HUES64 (cell line): ENCODE results near the gene ZNF594.
"Not testable (repeated sequence)": the region's sequence is repeated elsewhere in the genome, so short reads cannot be mapped to it uniquely, and the experiment has no call there.

Source experiments
- H3K27ac ChIP-seq: 2 replicates; pipeline ENCODE4 v1.7.0; 2013; ENCODE audit warnings: low read depth, low read length, inconsistent platforms
- H3K27me3 ChIP-seq: 2 replicates; pipeline ENCODE4 v1.6.1; 2013; ENCODE audit warnings: mild to moderate bottlenecking, low read length; ENCODE audit not compliant: insufficient read depth
- H3K36me3 ChIP-seq: 2 replicates; pipeline ENCODE4 v1.6.1; 2013; ENCODE audit warnings: mild to moderate bottlenecking, low read length; ENCODE audit not compliant: insufficient read depth
- H3K4me1 ChIP-seq: 2 replicates; pipeline ENCODE4 v1.6.1; 2013; ENCODE audit warnings: mild to moderate bottlenecking, low read length, moderate library complexity; ENCODE audit not compliant: insufficient read depth
- H3K4me3 ChIP-seq: 2 replicates; pipeline ENCODE4 v1.5.1; 2013; ENCODE audit warnings: mild to moderate bottlenecking, low read length, moderate library complexity
- H3K9ac ChIP-seq: 2 replicates; pipeline ENCODE4 v1.6.1; 2013; ENCODE audit warnings: mild to moderate bottlenecking, low read depth, low read length
- H3K9me3 ChIP-seq: 2 replicates; pipeline ENCODE4 v1.6.1; 2013; ENCODE audit warnings: low read depth, low read length; ENCODE audit not compliant: insufficient read depth
- WGBS: fragments of 150-250, 120-280 bp; methylation state at CpG from one replicate; pipeline ENCODE4 v1.1.7; 2013; ENCODE audit warnings: missing lambda C conversion rate; 5-methylcytosine and 5-hydroxymethylcytosine counted together

ZNF594 gene

DNA sequence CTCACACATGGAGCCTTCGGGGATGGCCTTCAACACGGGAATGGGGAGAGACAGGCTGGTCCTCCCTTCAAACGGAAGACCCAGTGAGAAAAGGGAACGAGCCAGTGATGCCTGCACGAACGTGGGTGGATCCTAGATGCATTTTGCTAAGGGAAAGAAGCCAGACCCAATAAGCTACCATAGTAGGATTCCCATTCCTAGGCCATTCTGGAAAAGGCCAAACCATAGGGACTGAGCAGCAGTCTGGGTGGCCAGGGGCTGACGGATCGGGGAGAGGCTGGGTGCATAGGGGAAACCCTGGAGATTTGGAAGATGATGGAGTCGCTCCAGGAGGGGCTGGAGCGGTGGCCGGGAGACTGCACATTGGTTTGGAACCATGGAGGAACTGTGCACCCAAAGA is 57.1 kb downstream of the ZNF594 start:
- not testable (repeated sequence) for H3K9me3 ChIP-seq, H3K27me3 ChIP-seq, H3K36me3 ChIP-seq, H3K4me1 ChIP-seq, H3K27ac ChIP-seq, H3K4me3 ChIP-seq, H3K9ac ChIP-seq
- 84% methylated on average over 11 of the region's 11 CpGs for WGBS

DNA sequence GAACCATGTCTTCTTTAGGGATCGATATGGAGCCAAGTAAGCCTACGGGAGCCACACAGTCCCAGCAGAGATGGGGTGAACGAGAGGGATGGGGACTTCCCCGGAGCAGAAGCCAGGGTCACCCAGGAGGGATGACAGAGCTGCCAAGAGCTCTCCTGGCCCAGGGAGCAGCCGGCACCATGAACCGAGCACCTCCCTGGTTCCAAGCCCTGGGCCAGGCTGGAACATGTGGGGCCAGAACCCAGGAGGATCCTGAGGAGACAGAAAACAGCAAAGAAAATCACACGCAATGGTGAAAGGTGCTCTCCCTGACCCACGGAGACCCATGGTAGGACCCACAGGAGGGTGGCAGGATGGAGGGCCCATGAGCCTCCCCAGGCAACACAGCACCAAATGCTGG is 57.7 kb downstream of the ZNF594 start:
- H3K9ac ChIP-seq, H3K9me3 ChIP-seq, H3K4me1 ChIP-seq, H3K27me3 ChIP-seq, H3K4me3 ChIP-seq, H3K27ac ChIP-seq, H3K36me3 ChIP-seq: not testable (repeated sequence)
- WGBS: 94% methylated on average over 8 of the region's 8 CpGs

DNA sequence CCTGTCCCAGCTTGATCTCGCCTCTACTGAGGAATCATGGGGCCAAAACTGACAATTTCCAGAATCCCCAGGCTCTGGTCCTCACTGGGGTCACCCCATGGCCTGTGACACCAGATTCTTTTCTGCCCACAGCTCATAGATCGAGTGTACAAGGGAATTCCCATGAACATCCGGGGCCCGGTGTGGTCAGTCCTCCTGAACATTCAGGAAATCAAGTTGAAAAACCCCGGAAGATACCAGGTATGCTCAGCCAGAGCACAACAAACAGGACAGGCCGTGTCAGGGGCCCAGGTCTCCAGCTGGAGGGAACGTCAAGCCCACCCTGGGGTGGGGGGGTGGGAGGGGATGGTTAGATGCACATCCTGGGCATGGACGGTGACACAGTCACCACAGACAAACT is 58.4 kb downstream of the ZNF594 start:
- no peaks in the 10 kb centered on the region for H3K9me3 ChIP-seq
- H3K4me1 ChIP-seq: no peaks in the 10 kb centered on the region
- no peak overlapping the region for H3K4me3 ChIP-seq
- no peak overlapping the region for H3K27ac ChIP-seq
- H3K9ac ChIP-seq: no peak overlapping the region
- no peaks in the 10 kb centered on the region for H3K36me3 ChIP-seq
- no peaks in the 10 kb centered on the region for H3K27me3 ChIP-seq
- 95% methylated on average over 8 of the region's 8 CpGs for WGBS

DNA sequence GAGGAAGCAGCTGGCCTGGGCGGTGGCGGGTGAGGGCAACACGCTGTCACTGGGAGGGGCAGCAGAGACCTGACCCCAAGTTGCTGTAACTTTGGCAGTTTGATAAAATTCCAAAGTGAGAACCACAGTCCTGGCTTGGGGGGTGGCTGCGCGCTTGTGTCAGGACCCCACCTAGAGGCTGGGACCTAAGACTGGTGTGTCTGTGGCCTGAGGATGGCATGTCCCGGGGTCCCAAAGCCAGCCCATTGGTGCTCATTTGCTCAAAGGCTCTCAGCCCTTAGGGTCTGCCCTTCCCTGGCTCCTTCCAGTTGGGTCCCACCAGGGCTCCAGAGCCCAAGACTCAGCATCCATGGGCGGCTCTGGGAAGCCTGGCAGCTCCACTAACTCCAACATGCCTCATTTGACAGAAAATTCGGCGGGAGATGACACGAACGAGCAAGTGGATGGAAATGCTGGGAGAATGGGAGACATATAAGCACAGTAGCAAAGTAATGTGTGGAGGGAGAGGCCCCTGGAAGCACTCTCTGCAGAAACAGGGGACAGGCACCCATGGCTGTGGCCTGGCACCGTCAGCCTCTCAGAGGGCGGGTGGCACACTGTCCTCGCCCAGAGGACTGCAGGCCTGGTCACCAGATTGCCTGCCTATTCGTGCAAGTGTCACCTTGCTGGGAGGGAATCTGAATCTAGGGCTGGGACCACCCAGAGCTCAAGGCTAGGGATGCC is 59.0 kb downstream of the ZNF594 start:
- WGBS: 91% methylated on average over 15 of the region's 15 CpGs
- H3K4me1 ChIP-seq: not testable (repeated sequence)

DNA sequence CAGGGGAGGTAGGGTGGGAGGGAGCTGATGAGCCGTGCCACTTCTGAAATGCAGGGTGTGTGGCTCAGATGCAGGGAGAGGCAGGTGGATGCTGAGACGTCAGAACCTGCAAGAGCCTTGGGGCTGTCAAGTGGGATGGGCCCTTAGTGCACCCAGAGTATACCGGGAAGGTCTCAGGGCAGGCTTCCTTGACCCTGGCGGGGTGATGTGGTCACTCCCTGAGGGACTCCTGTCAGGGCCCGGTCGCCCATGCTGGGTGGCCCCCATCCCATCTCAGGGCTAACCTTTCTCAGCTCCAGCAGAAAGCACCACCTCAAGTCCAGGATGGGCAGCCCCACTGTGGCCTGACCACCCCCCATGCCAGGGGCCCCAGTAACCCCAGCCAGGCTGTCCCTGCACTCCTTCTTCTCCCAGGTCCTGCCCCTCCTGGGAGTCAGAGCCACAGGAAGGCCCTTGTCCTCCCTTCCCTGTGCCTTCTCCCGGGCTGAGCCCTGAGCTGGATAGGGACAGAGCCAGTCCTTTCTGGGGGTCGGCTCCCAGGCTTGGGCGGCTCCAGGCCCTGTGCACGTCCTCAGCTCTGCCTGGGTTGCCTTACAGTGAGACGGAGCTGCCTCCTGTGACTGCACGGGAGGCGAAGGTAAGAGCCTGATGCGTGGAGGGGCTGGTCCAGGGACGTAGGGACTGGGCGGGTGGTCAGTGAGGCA is 59.7 kb downstream of the ZNF594 start:
- WGBS: 90% methylated on average over 16 of the region's 16 CpGs
- not testable (repeated sequence) for H3K4me1 ChIP-seq, H3K4me3 ChIP-seq, H3K36me3 ChIP-seq, H3K27ac ChIP-seq, H3K27me3 ChIP-seq, H3K9ac ChIP-seq, H3K9me3 ChIP-seq

More for the DNA sequence above, 59.0 kb downstream of the ZNF594 start:
- not testable (repeated sequence) for H3K9ac ChIP-seq, H3K27me3 ChIP-seq, H3K27ac ChIP-seq, H3K36me3 ChIP-seq, H3K4me3 ChIP-seq, H3K9me3 ChIP-seq

DNA sequence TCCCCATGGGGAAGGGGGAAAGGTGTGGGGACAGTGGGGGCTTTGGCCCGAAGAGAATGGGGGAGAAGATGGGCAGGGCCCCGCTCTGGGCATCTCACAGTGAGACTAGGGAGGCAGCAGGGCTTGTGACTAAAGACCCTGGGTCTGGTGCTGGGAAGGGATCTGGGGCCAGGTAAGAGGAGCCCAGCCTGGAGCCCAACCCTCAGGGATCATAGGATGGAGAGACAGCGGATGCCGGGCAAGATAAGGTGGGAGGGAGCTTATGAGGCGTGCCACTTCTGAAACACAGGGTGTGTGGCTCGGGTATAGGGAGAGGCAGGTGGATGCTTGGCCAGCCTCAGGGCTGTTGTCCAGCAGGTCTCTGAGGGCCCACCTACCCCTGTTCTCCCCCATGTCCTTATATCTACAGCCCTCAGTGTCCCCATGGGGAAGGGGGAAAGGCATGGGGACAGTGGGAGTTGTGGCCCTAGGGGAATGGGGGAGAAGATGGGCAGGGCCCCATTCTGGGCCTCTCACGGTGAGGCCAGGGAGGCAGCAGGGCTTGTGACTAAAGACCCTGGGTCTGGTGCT is 60.4 kb downstream of the ZNF594 start:
- Histone ChIP-seq H3K4me3 (no peak overlapping the region), H3K9ac (no peak overlapping the region), H3K9me3 (no peaks in the 10 kb centered on the region), H3K36me3 (no peaks in the 10 kb centered on the region), H3K27me3 (no peaks in the 10 kb centered on the region), H3K4me1 (no peaks in the 10 kb centered on the region), H3K27ac (no peak overlapping the region)
- WGBS: 91% methylated on average over 7 of the region's 7 CpGs

DNA sequence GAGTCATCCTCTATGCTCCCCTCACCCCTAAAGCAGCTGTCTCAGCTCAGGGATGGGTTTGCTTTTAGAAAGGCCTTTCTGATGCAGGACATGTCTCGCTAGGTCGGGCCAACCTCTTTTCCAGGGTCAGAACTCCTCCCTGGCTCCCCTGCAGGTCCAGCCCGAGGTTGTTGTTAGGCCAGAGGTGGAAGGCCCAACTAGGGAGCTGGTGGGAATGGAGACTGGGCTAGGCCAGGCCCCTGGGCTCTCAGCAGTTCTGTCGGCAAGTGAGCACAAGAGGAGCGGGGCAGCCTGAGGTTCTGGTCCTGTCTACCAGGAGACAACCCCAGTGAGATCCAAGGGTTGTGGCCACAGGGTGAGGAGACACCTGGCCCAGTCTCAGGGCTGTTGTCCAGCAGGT is 61.0 kb downstream of the ZNF594 start:
- 90% methylated on average over 5 of the region's 5 CpGs for WGBS
- H3K27me3 ChIP-seq, H3K4me3 ChIP-seq, H3K36me3 ChIP-seq, H3K9ac ChIP-seq, H3K4me1 ChIP-seq, H3K9me3 ChIP-seq, H3K27ac ChIP-seq: not testable (repeated sequence)

DNA sequence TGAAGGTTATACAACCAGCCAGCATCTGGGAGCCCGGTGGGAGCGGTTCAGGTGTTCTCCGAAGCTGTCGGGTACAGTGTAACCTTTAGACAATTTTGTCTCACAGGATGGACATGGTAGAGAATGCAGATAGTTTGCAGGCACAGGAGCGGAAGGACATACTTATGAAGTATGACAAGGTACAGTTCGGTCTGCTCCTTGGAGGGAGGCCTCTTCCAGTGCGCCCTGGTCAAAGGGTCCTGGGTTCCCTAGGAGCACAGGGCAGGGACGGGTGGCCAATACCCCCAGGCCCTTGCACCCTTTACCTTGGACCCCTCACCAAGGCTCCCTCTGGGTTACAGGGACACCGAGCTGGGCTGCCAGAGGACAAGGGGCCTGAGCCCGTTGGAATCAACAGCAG is 61.4 kb downstream of the ZNF594 start:
- WGBS: 94% methylated on average over 10 of the region's 10 CpGs
- H3K9me3 ChIP-seq, H3K36me3 ChIP-seq, H3K4me1 ChIP-seq, H3K4me3 ChIP-seq, H3K27me3 ChIP-seq, H3K27ac ChIP-seq, H3K9ac ChIP-seq: not testable (repeated sequence)

DNA sequence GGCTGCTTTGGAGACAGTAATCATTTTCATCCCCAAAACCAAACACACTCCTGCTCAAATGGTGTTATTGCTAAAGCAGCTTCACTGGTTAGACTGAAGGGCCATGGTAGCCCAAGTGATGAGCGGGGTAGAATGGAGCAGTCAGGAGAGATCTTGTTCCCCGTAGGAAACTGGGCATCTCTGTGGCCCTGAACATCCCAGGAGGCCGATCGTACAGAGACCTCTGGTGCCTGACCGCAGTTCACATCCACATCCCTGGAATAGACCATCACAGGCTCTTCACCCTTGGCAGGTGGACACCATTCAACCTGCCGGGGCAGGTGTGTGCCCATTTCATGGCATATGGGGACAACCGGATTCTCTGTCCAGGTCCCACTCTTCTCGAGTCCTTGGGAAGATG is 61.9 kb downstream of the ZNF594 start:
- H3K4me1 ChIP-seq, H3K27ac ChIP-seq, H3K36me3 ChIP-seq, H3K4me3 ChIP-seq, H3K9ac ChIP-seq, H3K9me3 ChIP-seq, H3K27me3 ChIP-seq: not testable (repeated sequence)
- WGBS: 97% methylated on average over 8 of the region's 8 CpGs
